NCI-H1092 treated with DMSO at 0.1 percent for 48 hours (cell line): Measurements from ENCODE around the gene LIPI.
"Not testable (repeated sequence)": the region's sequence is repeated elsewhere in the genome, so short reads cannot be mapped to it uniquely, and the experiment has no call there.

Source experiments
- DNase-seq: peaks from one replicate; lab custom pipeline; 2025; lab: John Stamatoyannopoulos, UW

LIPI gene

GRCh38 chr21:14072761-14073535, 137.8 kb downstream of the LIPI start:
- no peak for DNase-seq

DNA sequence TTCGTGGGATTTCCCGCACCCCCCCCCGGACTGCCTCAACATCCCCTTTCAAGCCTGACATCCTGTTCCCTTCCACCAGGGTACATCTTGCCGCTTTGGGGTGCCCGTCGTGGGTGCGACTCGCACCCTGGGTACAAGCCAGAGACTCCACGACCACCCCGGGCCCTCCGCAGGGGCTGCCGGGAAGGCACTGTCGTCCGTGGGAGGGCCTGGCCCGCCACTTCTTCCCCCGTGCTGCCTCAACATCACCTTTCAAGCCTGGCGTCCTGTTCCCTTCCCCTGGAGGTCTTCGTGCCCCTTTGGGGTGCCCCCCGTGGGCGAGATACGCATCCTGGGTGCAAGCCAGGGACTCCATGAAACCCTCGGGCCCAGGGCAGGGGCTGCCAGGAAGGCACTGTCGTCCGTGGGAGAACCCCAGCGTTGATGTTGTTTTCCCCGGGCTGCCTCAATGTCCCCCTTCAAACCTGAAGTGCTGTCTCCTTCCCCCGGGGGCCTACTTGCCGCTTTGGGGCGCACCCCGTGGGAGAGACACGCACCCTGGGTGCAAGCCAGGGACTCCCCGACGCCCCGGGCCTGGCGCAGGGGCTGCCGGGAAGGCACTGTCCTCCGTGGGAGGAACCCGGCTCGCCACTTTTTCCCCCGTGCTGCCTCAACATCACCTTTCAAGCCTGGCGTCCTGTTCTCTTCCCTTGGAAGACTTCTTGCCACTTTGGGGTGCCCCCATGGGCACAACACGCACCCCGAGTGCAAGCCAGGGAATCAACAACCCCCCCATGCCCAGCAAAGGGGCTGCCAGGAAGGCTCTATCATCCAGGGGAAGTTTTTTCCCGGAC, 138.6 kb downstream of the LIPI start:
- no peak for DNase-seq

GRCh38 chr21:14070968-14071367, 139.8 kb downstream of the LIPI start:
- DNase-seq, result no peak

DNA sequence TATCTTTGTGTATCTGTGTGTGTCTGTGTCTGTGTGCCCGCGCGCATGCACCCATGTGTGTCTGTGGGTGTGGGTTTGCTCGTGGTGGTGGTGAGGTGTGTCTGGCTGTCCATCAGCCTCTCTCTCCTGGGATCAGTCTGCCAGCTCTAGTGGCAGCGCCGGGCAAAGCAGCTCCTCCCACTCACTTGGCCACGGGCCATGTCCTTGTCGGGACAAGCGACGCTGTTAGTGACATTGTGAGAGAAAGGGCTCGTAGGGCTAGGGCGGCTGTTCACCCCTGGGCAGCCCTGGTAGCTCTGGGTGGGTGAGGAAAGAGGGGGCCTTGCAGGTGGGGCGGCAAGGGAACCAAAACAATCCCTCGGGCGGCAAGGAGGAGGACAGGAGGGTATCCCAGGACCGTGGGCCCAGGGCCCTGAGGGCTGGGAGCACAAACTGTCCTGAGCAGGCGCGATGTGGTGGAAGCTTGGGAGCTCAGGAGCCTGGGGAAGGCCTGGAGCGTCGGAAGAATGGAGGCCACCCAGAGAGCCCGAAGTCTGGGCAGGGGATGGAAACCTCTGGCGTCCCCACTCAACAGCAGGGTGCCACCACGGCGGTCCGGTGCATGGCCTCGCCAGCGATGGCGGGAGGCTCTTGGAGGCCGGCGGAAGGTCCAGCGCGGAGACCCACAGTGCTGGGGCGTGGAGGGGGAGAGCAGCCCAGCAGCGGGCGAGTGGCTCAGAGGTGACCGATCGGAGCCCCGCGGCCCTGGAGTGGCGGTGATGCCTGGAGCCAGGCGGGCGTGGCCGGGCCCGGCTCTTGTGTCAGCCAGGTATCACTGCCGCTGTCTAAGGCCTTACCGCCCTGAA, 140.5 kb downstream of the LIPI start:
- DNase-seq, result no peak

DNA sequence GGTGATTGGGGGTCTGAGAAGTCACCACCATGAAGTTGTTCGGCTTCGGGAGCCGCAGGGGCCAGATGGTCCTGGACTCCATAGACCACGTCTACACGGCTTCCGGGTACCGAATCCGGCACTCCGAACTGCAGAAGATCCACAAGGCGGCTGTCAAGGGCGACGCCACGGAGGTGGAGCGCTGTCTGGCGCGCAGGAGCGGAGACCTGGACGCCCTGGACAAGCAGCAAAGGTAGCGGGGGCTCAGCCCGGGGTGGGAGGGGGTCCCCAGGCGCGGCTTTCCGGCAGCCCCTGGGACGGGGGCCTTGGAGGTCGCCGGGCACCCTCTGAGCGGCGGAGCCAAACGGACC, 146.5 kb downstream of the LIPI start:
- no peak for DNase-seq

- not testable (repeated sequence) for DNase-seq
These were observed 147.0 kb downstream of the LIPI start for GRCh38 chr21:14063620-14064295.

DNA sequence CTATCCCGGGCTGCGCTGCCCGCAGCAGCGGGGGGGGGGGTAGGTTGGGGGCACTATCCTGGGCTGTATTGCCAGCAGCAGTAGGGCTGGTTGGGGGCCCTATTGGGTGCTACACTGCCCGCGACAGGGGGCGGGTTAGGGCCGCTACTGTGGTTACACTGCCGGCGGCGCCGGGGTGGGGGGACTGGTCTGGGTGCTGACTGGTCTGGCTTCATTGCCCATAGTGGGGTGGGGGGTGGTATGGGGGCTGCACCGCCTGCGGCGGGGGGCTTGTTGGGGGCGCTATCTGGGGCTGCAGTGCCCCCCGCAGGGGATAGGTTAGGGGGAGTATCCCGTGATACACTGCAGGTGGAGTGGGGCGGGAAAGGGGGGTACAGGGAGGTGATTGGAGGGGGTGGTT, 148.1 kb downstream of the LIPI start:
- DNase-seq, result not testable (repeated sequence)

- DNase-seq, result not testable (repeated sequence)
These were observed 148.9 kb downstream of the LIPI start for GRCh38 chr21:14061820-14062219.

- DNase-seq, result not testable (repeated sequence)
These were observed 151.6 kb downstream of the LIPI start for GRCh38 chr21:14058995-14059627.
